SK-N-SH treated with all-trans-retinoic acid at 6 μM for 48 hours (cell line): ENCODE data around the gene RBM33.

ENCODE experiments used
- ATAC-seq: fragments of 200-7000 bp; cut with Tn5 transposase; 3 replicates; pipeline ENCODE4 v1.9.1; 2020; ENCODE audit warnings: mild to moderate bottlenecking, moderate library complexity
- ARNTL ChIP-seq: fragments of 450-650 bp; formaldehyde crosslinking; IDR thresholded peaks from 2 replicates; pipeline ENCODE4 v1.5.0; 2020; ENCODE audit warnings: low read depth, mild to moderate bottlenecking, moderate library complexity, borderline replicate concordance
- BACH2 ChIP-seq: fragments of 250-450 bp; sonication (Bioruptor Pico); IDR thresholded peaks from 2 replicates; pipeline ENCODE4 v1.9.0; 2021; ENCODE audit warnings: mild to moderate bottlenecking, borderline replicate concordance
- CREB5 ChIP-seq: fragments of 250-450 bp; sonication (Bioruptor Pico); IDR thresholded peaks from 2 replicates; pipeline ENCODE4 v1.5.1; 2020; ENCODE audit warnings: low read depth, mild to moderate bottlenecking, moderate library complexity
- CSDC2 ChIP-seq: fragments of 250-450 bp; sonication (Bioruptor Pico); IDR thresholded peaks from 2 replicates; pipeline ENCODE4 v1.5.0; 2020; ENCODE audit warnings: mild to moderate bottlenecking, moderate library complexity
- CSRNP3 ChIP-seq: fragments of 250-450 bp; sonication (Bioruptor Pico); IDR thresholded peaks from 2 replicates; pipeline ENCODE4 v1.5.1; 2021; ENCODE audit warnings: mild to moderate bottlenecking, moderate library complexity
- GLIS3 ChIP-seq: fragments of 250-450 bp; sonication (Bioruptor Pico); IDR thresholded peaks from 2 replicates; pipeline ENCODE4 v1.5.0; 2020; ENCODE audit warnings: mild to moderate bottlenecking, moderate library complexity
- ISL1 ChIP-seq: fragments of 250-450 bp; sonication (Bioruptor Pico); IDR thresholded peaks from 2 replicates; pipeline ENCODE4 v2.1.2; 2022; ENCODE audit warnings: mild to moderate bottlenecking, moderate library complexity
- PATZ1 ChIP-seq: fragments of 250-450 bp; sonication (Bioruptor Pico); IDR thresholded peaks from 2 replicates; pipeline ENCODE4 v1.8.0; 2020; ENCODE audit warnings: mild to moderate bottlenecking, moderate library complexity, borderline replicate concordance
- POU6F1 ChIP-seq: fragments of 250-450 bp; sonication (Bioruptor Pico); IDR thresholded peaks from 2 replicates; pipeline ENCODE4 v1.8.0; 2021; ENCODE audit warnings: low read depth, mild to moderate bottlenecking, moderate library complexity, borderline replicate concordance
- PPARA ChIP-seq: fragments of 250-450 bp; sonication (Bioruptor Pico); IDR thresholded peaks from 2 replicates; pipeline ENCODE4 v1.5.0; 2020; ENCODE audit warnings: mild to moderate bottlenecking, borderline replicate concordance
- RARB ChIP-seq: fragments of 250-450 bp; sonication (Bioruptor Pico); IDR thresholded peaks from 2 replicates; pipeline ENCODE4 v1.8.0; 2021; ENCODE audit warnings: mild to moderate bottlenecking, moderate library complexity
- SNAI2 ChIP-seq: fragments of 250-450 bp; sonication (Bioruptor Pico); IDR thresholded peaks from 2 replicates; pipeline ENCODE4 v1.5.0; 2020; ENCODE audit warnings: mild to moderate bottlenecking, moderate library complexity
- TCF4 ChIP-seq: fragments of 250-450 bp; sonication (Bioruptor Pico); IDR thresholded peaks from 2 replicates; pipeline ENCODE4 v1.8.0; 2021; ENCODE audit warnings: mild to moderate bottlenecking, moderate library complexity, borderline replicate concordance
- TOX ChIP-seq: fragments of 250-450 bp; sonication (Bioruptor Pico); IDR thresholded peaks from 2 replicates; pipeline ENCODE4 v1.8.0; 2021; ENCODE audit warnings: mild to moderate bottlenecking, moderate library complexity, borderline replicate concordance
- TSHZ2 ChIP-seq: fragments of 250-450 bp; sonication (Bioruptor Pico); IDR thresholded peaks from 2 replicates; pipeline ENCODE4 v1.5.0; 2020; ENCODE audit warnings: mild to moderate bottlenecking, moderate library complexity
- ZC3H10 ChIP-seq: fragments of 250-450 bp; sonication (Bioruptor Pico); IDR thresholded peaks from 2 replicates; pipeline ENCODE4 v1.5.1; 2021; ENCODE audit warnings: mild to moderate bottlenecking, moderate library complexity
- ZFP3 ChIP-seq: fragments of 250-450 bp; sonication (Bioruptor Pico); IDR thresholded peaks from 2 replicates; pipeline ENCODE4 v1.5.0; 2020; ENCODE audit warnings: mild to moderate bottlenecking, moderate library complexity
- ZFP30 ChIP-seq: fragments of 450-650 bp; formaldehyde crosslinking; IDR thresholded peaks from 2 replicates; pipeline ENCODE4 v1.5.0; 2022; ENCODE audit warnings: mild to moderate bottlenecking, moderate library complexity
- ZNF565 ChIP-seq: fragments of 450-650 bp; formaldehyde crosslinking; conservative IDR thresholded peaks from 2 replicates; pipeline ENCODE4 v1.5.0; 2020; ENCODE audit warnings: low read depth, mild to moderate bottlenecking, moderate library complexity
- ZNF70 ChIP-seq: fragments of 450-650 bp; formaldehyde crosslinking; IDR thresholded peaks from 2 replicates; pipeline ENCODE4 v1.5.0; 2020; ENCODE audit warnings: mild to moderate bottlenecking, moderate library complexity
- ZNF8 ChIP-seq: fragments of 450-650 bp; formaldehyde crosslinking; IDR thresholded peaks from 2 replicates; pipeline ENCODE4 v1.5.0; 2020; ENCODE audit warnings: mild to moderate bottlenecking, moderate library complexity

The RBM33 gene

GRCh38 chr7:155785536-155785935 lies 141.1 kb downstream of the RBM33 start:
- no peak for ATAC-seq
- no peak for TF ChIP-seq TOX (CRISPR knock-in tag)
- TF ChIP-seq, all 23 proteins: peak for 0

GRCh38 chr7:155786491-155786890 lies 142.0 kb downstream of the RBM33 start:
- no peak for ATAC-seq
- TF ChIP-seq ZC3H10 (CRISPR knock-in tag), result no peak
- no peak for TF ChIP-seq TSHZ2 (CRISPR knock-in tag)
- no peak for TF ChIP-seq ZNF70 (CRISPR knock-in tag)

- no peak for TF ChIP-seq GLIS3
- no peak for TF ChIP-seq RARB
- no peak for TF ChIP-seq PPARA (CRISPR knock-in tag)
- no peak for TF ChIP-seq CSRNP3 (CRISPR knock-in tag)
- no peak for TF ChIP-seq TOX (CRISPR knock-in tag)
- no peak for TF ChIP-seq PATZ1
- TF ChIP-seq ISL1, result no peak
- TF ChIP-seq ZNF8, result no peak
- TF ChIP-seq TCF4 (CRISPR knock-in tag), result no peak
- no peak for TF ChIP-seq ZNF565 (CRISPR knock-in tag)
- no peak for TF ChIP-seq ZC3H10 (CRISPR knock-in tag)
- no peak for TF ChIP-seq ZNF70 (CRISPR knock-in tag)
- TF ChIP-seq SNAI2, result no peak
- no peak for TF ChIP-seq CSDC2 (CRISPR knock-in tag)
- TF ChIP-seq ARNTL (CRISPR knock-in tag), result no peak
- peak; percentile 67 for ATAC-seq
These were observed 142.8 kb downstream of the RBM33 start for GRCh38 chr7:155787171-155787851.

- TF ChIP-seq ZNF70 (CRISPR knock-in tag), result no peak
- TF ChIP-seq ZFP30 (CRISPR knock-in tag), result no peak
- ATAC-seq, result peak; percentile 5; the same call in 2 of the 3 replicates
These were observed 144.1 kb downstream of the RBM33 start for GRCh38 chr7:155788616-155789000.

GRCh38 chr7:155789001-155789725 lies 144.7 kb downstream of the RBM33 start:
- ATAC-seq, result no peak; the same call in 1 of the 3 replicates
- no peak for TF ChIP-seq POU6F1 (CRISPR knock-in tag)
- no peak for TF ChIP-seq TOX (CRISPR knock-in tag)
- TF ChIP-seq CSRNP3 (CRISPR knock-in tag), result no peak
- no peak for TF ChIP-seq ZNF8
- no peak for TF ChIP-seq CREB5 (CRISPR knock-in tag)
- no peak for TF ChIP-seq ZNF70 (CRISPR knock-in tag)
- no peak for TF ChIP-seq ZFP30 (CRISPR knock-in tag)
- TF ChIP-seq ZC3H10 (CRISPR knock-in tag), result no peak
- TF ChIP-seq BACH2 (CRISPR knock-in tag), result no peak
- no peak for TF ChIP-seq RARB
- TF ChIP-seq TCF4 (CRISPR knock-in tag), result no peak
- TF ChIP-seq ZNF565 (CRISPR knock-in tag), result no peak
- TF ChIP-seq SNAI2, result no peak
- no peak for TF ChIP-seq ARNTL (CRISPR knock-in tag)
- TF ChIP-seq GLIS3, result no peak
- no peak for TF ChIP-seq ZFP3
- TF ChIP-seq PPARA (CRISPR knock-in tag), result no peak
